MM.1S (cell line): ENCODE measurements around the gene IL1RAPL2.

Experiments
- DNase-seq: peaks from one replicate; pipeline ENCODE4 v3.0.0-alpha.2; 2015
- H2AFZ ChIP-seq: fragments of 300-600 bp; sonication (generic); 2 replicates; pipeline ENCODE4 v1.6.0; 2016; ENCODE audit warnings: antibody characterized with exemption, low read length
- H3F3A ChIP-seq: fragments of 300-600 bp; sonication (generic); 2 replicates; pipeline ENCODE4 v1.6.1; 2016; ENCODE audit warnings: mild to moderate bottlenecking, antibody characterized with exemption, low read length, moderate library complexity, mixed read lengths; ENCODE audit not compliant: insufficient read depth
- H3K27ac ChIP-seq: fragments of 300-600 bp; sonication (generic); 2 replicates; pipeline ENCODE4 v1.5.1; 2016; ENCODE audit warnings: mild to moderate bottlenecking, low read length
- H3K27me3 ChIP-seq: fragments of 300-600 bp; sonication (generic); replicated peaks from 2 replicates; pipeline ENCODE4 v1.6.0; 2016; ENCODE audit warnings: low read length; ENCODE audit not compliant: insufficient read depth
- H3K36me3 ChIP-seq: fragments of 300-600 bp; sonication (generic); replicated peaks from 2 replicates; pipeline ENCODE4 v1.6.1; 2016; ENCODE audit warnings: mild to moderate bottlenecking, low read length, mixed read lengths; ENCODE audit not compliant: insufficient read depth
- H3K4me1 ChIP-seq: fragments of 300-600 bp; sonication (generic); 2 replicates; pipeline ENCODE4 v1.6.1; 2016; ENCODE audit warnings: low read length, mixed read lengths
- H3K4me2 ChIP-seq: fragments of 300-600 bp; sonication (generic); 2 replicates; pipeline ENCODE4 v1.6.0; 2016; ENCODE audit warnings: low read depth, low read length
- H3K4me3 ChIP-seq: fragments of 300-600 bp; sonication (generic); 2 replicates; pipeline ENCODE4 v1.5.1; 2016; ENCODE audit warnings: low read length, mixed read lengths
- H3K79me2 ChIP-seq: fragments of 300-600 bp; sonication (generic); 2 replicates; pipeline ENCODE4 v1.6.1; 2016; ENCODE audit warnings: mixed run types, low read length, mixed read lengths
- H3K9ac ChIP-seq: fragments of 300-600 bp; sonication (generic); 2 replicates; pipeline ENCODE4 v1.6.1; 2016; ENCODE audit warnings: low read length, mixed read lengths
- H3K9me2 ChIP-seq: fragments of 300-600 bp; sonication (generic); replicated peaks from 2 replicates; pipeline ENCODE4 v1.6.1; 2016; ENCODE audit warnings: mild to moderate bottlenecking, low read length, mixed read lengths; ENCODE audit not compliant: insufficient read depth
- H3K9me3 ChIP-seq: fragments of 300-600 bp; sonication (generic); replicated peaks from 2 replicates; pipeline ENCODE4 v1.6.1; 2016; ENCODE audit warnings: mild to moderate bottlenecking, low read length, mixed read lengths; ENCODE audit not compliant: insufficient read depth
- H4K20me1 ChIP-seq: fragments of 300-600 bp; sonication (generic); 2 replicates; pipeline ENCODE4 v1.6.1; 2016; ENCODE audit warnings: mild to moderate bottlenecking, low read length, moderate library complexity, mixed read lengths; ENCODE audit not compliant: insufficient read depth
- EZH2 ChIP-seq: fragments of 300-600 bp; sonication (generic); optimal IDR thresholded peaks from 2 replicates; pipeline ENCODE3; 2017; ENCODE audit warnings: low read depth, mild to moderate bottlenecking, antibody characterized with exemption, low read length, mixed read lengths
- EZH2phosphoT487 ChIP-seq: fragments of 300-600 bp; sonication (generic); IDR thresholded peaks from 2 replicates; pipeline ENCODE4 v1.6.1; 2018; ENCODE audit warnings: antibody characterized with exemption, low read length
- TF ChIP-seq, protein P1 (sequence below): fragments of 300-600 bp; sonication (generic); IDR thresholded peaks from 2 replicates; pipeline ENCODE4 v1.5.1; 2016; ENCODE audit warnings: antibody characterized with exemption, low read length, mixed read lengths

The IL1RAPL2 gene

DNA sequence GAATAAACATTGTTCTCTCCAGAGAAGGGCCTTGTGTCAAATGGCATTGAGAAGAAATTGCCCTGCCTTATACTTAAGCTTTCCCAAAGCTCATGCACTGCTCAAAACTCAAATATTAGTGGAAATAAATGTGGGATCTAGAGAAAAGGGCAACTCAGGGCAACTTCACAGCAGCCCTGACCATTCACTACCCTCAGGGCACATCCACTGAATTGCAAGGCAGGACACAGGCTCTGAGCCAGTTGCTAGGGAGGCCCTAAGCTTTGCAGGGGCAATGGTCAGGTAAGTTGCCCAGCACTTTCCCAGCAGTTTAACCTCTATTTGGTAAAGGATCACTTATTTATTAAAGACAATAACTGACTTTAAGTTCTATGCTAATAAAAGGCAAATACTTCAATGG is 909.8 kb downstream of the IL1RAPL2 start:
- Histone ChIP-seq H4K20me1 (no peaks in the 10 kb centered on the region), H3K4me3 (no peak overlapping the region), H3K9ac (no peak overlapping the region), H3K9me2 (no peaks in the 10 kb centered on the region), H3K79me2 (no peaks in the 10 kb centered on the region), H3K4me2 (no peak overlapping the region), H3K27me3 (no peaks in the 10 kb centered on the region), H3K4me1 (no peaks in the 10 kb centered on the region), H3K9me3 (no peaks in the 10 kb centered on the region), H3K27ac (no peak overlapping the region), H2AFZ (no peak overlapping the region), H3K36me3 (no peaks in the 10 kb centered on the region), H3F3A (no peaks in the 10 kb centered on the region)
- TF ChIP-seq EZH2 (no peak), EZH2phosphoT487 (no peak)
- TF ChIP-seq, protein P1, sequence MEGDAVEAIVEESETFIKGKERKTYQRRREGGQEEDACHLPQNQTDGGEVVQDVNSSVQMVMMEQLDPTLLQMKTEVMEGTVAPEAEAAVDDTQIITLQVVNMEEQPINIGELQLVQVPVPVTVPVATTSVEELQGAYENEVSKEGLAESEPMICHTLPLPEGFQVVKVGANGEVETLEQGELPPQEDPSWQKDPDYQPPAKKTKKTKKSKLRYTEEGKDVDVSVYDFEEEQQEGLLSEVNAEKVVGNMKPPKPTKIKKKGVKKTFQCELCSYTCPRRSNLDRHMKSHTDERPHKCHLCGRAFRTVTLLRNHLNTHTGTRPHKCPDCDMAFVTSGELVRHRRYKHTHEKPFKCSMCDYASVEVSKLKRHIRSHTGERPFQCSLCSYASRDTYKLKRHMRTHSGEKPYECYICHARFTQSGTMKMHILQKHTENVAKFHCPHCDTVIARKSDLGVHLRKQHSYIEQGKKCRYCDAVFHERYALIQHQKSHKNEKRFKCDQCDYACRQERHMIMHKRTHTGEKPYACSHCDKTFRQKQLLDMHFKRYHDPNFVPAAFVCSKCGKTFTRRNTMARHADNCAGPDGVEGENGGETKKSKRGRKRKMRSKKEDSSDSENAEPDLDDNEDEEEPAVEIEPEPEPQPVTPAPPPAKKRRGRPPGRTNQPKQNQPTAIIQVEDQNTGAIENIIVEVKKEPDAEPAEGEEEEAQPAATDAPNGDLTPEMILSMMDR, result no peak
- no peak for DNase-seq

DNA sequence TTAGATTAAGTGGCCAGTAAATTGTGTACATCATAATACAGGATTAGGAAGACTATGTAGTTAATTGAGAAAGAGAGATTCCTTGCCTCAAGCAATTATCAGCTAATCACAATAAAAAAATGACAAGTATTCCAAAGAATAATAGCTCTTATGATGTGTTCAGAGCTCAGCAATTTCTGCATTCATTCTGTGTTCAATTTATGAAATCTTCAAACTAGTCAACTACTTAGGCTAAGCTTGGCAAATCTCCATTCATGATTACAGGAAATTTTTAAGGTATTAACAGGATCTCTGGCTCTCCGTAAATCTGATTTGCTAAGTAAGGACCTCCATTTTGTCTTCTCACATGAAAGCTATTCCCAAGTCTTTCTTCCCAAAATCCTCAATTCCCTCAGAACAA is 911.4 kb downstream of the IL1RAPL2 start:
- Histone ChIP-seq H2AFZ (no peak overlapping the region), H3K4me3 (no peak overlapping the region), H3K27me3 (no peaks in the 10 kb centered on the region), H3K4me1 (no peaks in the 10 kb centered on the region), H3K27ac (no peak overlapping the region), H3K36me3 (no peaks in the 10 kb centered on the region), H3F3A (no peaks in the 10 kb centered on the region), H3K4me2 (no peak overlapping the region), H3K9me3 (no peaks in the 10 kb centered on the region), H3K79me2 (no peaks in the 10 kb centered on the region), H3K9ac (no peak overlapping the region), H3K9me2 (no peaks in the 10 kb centered on the region), H4K20me1 (no peaks in the 10 kb centered on the region)
- no peak for DNase-seq
- TF ChIP-seq, protein P1, result no peak
- TF ChIP-seq EZH2 (no peak), EZH2phosphoT487 (no peak)

DNA sequence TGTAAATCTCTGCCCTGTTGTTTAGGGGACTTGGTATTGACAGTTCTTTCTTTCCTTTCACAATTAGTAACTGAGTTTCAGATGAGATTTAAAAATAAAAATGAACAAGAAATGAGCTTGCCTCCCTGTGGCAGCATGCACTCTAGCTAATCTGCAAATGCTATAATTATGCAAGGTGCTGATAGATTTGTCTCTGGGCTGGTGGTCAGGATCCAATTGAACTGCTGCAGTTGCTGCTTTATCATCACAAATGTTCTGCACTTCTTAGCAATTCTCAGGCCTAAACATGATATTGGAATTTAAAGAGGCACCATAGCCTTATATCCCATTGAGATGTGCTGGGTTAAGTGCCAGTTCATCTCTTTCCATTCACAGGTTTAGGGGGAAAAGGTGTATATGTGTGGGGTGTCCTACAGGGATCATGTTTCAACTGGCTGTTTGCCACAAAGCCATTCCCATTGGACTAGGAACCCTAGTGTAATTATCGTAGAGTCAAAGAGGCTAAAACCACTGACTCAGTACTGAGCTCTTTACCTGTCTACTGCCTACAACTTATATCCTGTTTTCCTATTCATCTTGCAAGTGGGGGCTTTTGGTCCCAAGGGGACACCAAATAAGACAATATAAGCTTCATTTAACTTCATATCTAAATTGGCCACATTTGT is 914.8 kb downstream of the IL1RAPL2 start:
- Histone ChIP-seq H3F3A (no peaks in the 10 kb centered on the region), H3K79me2 (no peaks in the 10 kb centered on the region), H3K9me2 (no peaks in the 10 kb centered on the region), H4K20me1 (no peaks in the 10 kb centered on the region), H3K4me1 (no peaks in the 10 kb centered on the region), H2AFZ (no peak overlapping the region), H3K4me2 (no peak overlapping the region), H3K27ac (no peak overlapping the region), H3K9ac (no peak overlapping the region), H3K4me3 (no peak overlapping the region), H3K36me3 (no peaks in the 10 kb centered on the region), H3K9me3 (no peaks in the 10 kb centered on the region), H3K27me3 (no peaks in the 10 kb centered on the region)
- no peak for TF ChIP-seq EZH2phosphoT487
- TF ChIP-seq, protein P1, result no peak
- TF ChIP-seq EZH2, result no peak
- DNase-seq, result no peak
